BE2C (cell line): ENCODE measurements around the gene NTMT2.

Experiments
- DNase-seq: peaks from one replicate; pipeline ENCODE4 v3.0.0-alpha.2; 2020
- H3K27me3 ChIP-seq: fragments of 250-450 bp; sonication (Bioruptor Pico); 2 replicates; pipeline ENCODE4 v1.5.1; 2020; ENCODE audit warnings: mild to moderate bottlenecking
- H3K36me3 ChIP-seq: fragments of 250-450 bp; sonication (Bioruptor Pico); 2 replicates; pipeline ENCODE4 v1.5.1; 2020; ENCODE audit warnings: mild to moderate bottlenecking
- H3K4me1 ChIP-seq: fragments of 250-450 bp; sonication (Bioruptor Pico); 2 replicates; pipeline ENCODE4 v1.5.1; 2020
- H3K4me3 ChIP-seq: 2 replicates; pipeline ENCODE4 v1.5.1; 2011; ENCODE audit warnings: low read depth, low read length
- H3K9me3 ChIP-seq: fragments of 250-450 bp; sonication (Bioruptor Pico); 2 replicates; pipeline ENCODE4 v1.5.1; 2020
- CTCF ChIP-seq: IDR thresholded peaks from 2 replicates; pipeline ENCODE4 v1.5.1; 2012; ENCODE audit warnings: mild to moderate bottlenecking, low read depth, low read length

NTMT2 gene

GRCh38 chr1:170175484-170175883, 29.7 kb downstream of the NTMT2 start:
- no peak for TF ChIP-seq CTCF
- Histone ChIP-seq H3K9me3 (peaks cover 2% of the 10 kb centered on the region; the same call in 1 of the 2 replicates), H3K4me1 (no peaks in the 10 kb centered on the region), H3K27me3 (no peaks in the 10 kb centered on the region), H3K4me3 (no peak overlapping the region), H3K36me3 (no peaks in the 10 kb centered on the region)
- DNase-seq = no peak

GRCh38 chr1:170176772-170177171, 31.0 kb downstream of the NTMT2 start:
- TF ChIP-seq CTCF = no peak
- Histone ChIP-seq H3K9me3 (no peaks in the 10 kb centered on the region), H3K4me1 (no peaks in the 10 kb centered on the region), H3K27me3 (no peaks in the 10 kb centered on the region), H3K36me3 (no peaks in the 10 kb centered on the region), H3K4me3 (no peak overlapping the region)
- no peak for DNase-seq

GRCh38 chr1:170182442-170182841, 36.7 kb downstream of the NTMT2 start:
- no peak for DNase-seq
- Histone ChIP-seq H3K27me3 (no peaks in the 10 kb centered on the region), H3K4me1 (no peaks in the 10 kb centered on the region), H3K36me3 (no peaks in the 10 kb centered on the region), H3K9me3 (no peaks in the 10 kb centered on the region), H3K4me3 (no peak overlapping the region)
- no peak for TF ChIP-seq CTCF

- Histone ChIP-seq H3K9me3 (no peaks in the 10 kb centered on the region), H3K4me3 (no peak overlapping the region), H3K36me3 (no peaks in the 10 kb centered on the region), H3K27me3 (no peaks in the 10 kb centered on the region), H3K4me1 (no peaks in the 10 kb centered on the region)
- no peak for TF ChIP-seq CTCF
- DNase-seq = no peak
Observed at GRCh38 chr1:170192546-170192945, 46.8 kb downstream of the NTMT2 start.

- H3K4me1 ChIP-seq = no peaks in the 10 kb centered on the region
- H3K36me3 ChIP-seq = no peaks in the 10 kb centered on the region
- H3K9me3 ChIP-seq = no peaks in the 10 kb centered on the region
- H3K4me3 ChIP-seq = no peak overlapping the region
- H3K27me3 ChIP-seq = no peaks in the 10 kb centered on the region
- no peak for TF ChIP-seq CTCF
- no peak for DNase-seq
Observed at GRCh38 chr1:170194451-170194850, 48.7 kb downstream of the NTMT2 start.

GRCh38 chr1:170196490-170197236, 50.9 kb downstream of the NTMT2 start:
- DNase-seq = no peak
- Histone ChIP-seq H3K27me3 (no peaks in the 10 kb centered on the region), H3K36me3 (no peaks in the 10 kb centered on the region), H3K9me3 (no peaks in the 10 kb centered on the region), H3K4me3 (no peak overlapping the region), H3K4me1 (no peaks in the 10 kb centered on the region)
- no peak for TF ChIP-seq CTCF
